KBM-7 (cell line): ENCODE data around the gene CCDC120.

Source experiments
- DNase-seq: peaks from one replicate; pipeline ENCODE4 v3.0.0-alpha.2; 2015
- in situ Hi-C: fragments of 300-500 bp; cut with MboI; formaldehyde crosslinking; loops from 2 replicates; pipeline ENCODE4 v1.14.3; 2020; ENCODE audit warnings: low sequenced_read_pairs, low pct_unique_long_range_greater_than_20kb, mixed read lengths

Gene CCDC120

GRCh38 chrX:49058794-49059193 lies at the start of gene CCDC120:
TSS of gene CCDC120 (plus strand) at chrX:49058999. CDS start at chrX:49062042, 3,043 bp downstream.
- in situ Hi-C loops, result no loop called here
- DNase-seq, result no peak

GRCh38 chrX:49019050-49019449 lies 39.7 kb upstream of the CCDC120 start:
- no peak for DNase-seq
- in situ Hi-C loops, result no loop called here

- no peak for DNase-seq
- in situ Hi-C loops, result no loop called here
Observed at GRCh38 chrX:49019599-49020249, 39.1 kb upstream of the CCDC120 start.

GRCh38 chrX:49029876-49030275 lies 28.9 kb upstream of the CCDC120 start:
- in situ Hi-C loops, result no loop called here
- DNase-seq, result no peak

GRCh38 chrX:49030283-49030682 lies 28.5 kb upstream of the CCDC120 start:
- in situ Hi-C loops, result no loop called here
- DNase-seq, result no peak

GRCh38 chrX:49037883-49038475 lies 20.8 kb upstream of the CCDC120 start:
- in situ Hi-C loops, result no loop called here
- DNase-seq, result no peak

GRCh38 chrX:49039598-49040375 lies 19.0 kb upstream of the CCDC120 start:
- in situ Hi-C loops, result no loop called here
- DNase-seq, result peak; percentile 98

GRCh38 chrX:49040376-49040955 lies 18.3 kb upstream of the CCDC120 start:
- no peak for DNase-seq
- in situ Hi-C loops, result no loop called here

GRCh38 chrX:49041744-49042580 lies 16.8 kb upstream of the CCDC120 start:
- DNase-seq, result peak; percentile 48
- in situ Hi-C loops, result no loop called here

GRCh38 chrX:49042581-49043219 lies 16.1 kb upstream of the CCDC120 start:
- in situ Hi-C loops, result no loop called here

GRCh38 chrX:49043220-49043986 lies 15.4 kb upstream of the CCDC120 start, which contains the start of gene TFE3:
TSS of gene TFE3 (minus strand) at chrX:49043357. CDS start at chrX:49043226, 131 bp downstream.
- in situ Hi-C loops, result no loop called here
- DNase-seq, result peak; percentile 100

More at GRCh38 chrX:49042581-49043219, 16.1 kb upstream of the CCDC120 start:
- peak; percentile 24 for DNase-seq

GRCh38 chrX:49043987-49044281 lies 14.9 kb upstream of the CCDC120 start:
- no peak for DNase-seq
- in situ Hi-C loops, result no loop called here

GRCh38 chrX:49053223-49054072 lies 5.4 kb upstream of the CCDC120 start:
- in situ Hi-C loops, result no loop called here
- peak; percentile 74 for DNase-seq

- in situ Hi-C loops, result no loop called here
- DNase-seq, result no peak
Observed at GRCh38 chrX:49054073-49054762, 4.6 kb upstream of the CCDC120 start.

GRCh38 chrX:49059201-49059600 lies 402 bp downstream of the CCDC120 start:
- in situ Hi-C loops, result no loop called here
- no peak for DNase-seq

- in situ Hi-C loops, result no loop called here
- DNase-seq, result no peak
Observed at GRCh38 chrX:49059681-49060085, 884 bp downstream of the CCDC120 start.

- DNase-seq, result no peak
- in situ Hi-C loops, result no loop called here
Observed at GRCh38 chrX:49060914-49061313, 2.1 kb downstream of the CCDC120 start.
